Loucy (cell line): ENCODE measurements around the gene NQO2.
"Not testable (repeated sequence)": the region's sequence is repeated elsewhere in the genome, so short reads cannot be mapped to it uniquely, and the experiment has no call there.

ENCODE experiments used
- H2AFZ ChIP-seq: fragments of 200-600 bp; sonication (generic); 2 replicates; pipeline ENCODE4 v1.6.0; 2016; ENCODE audit warnings: antibody characterized with exemption, mild to moderate bottlenecking, low read length, moderate library complexity
- H3F3A ChIP-seq: fragments of 200-600 bp; 2 replicates; pipeline ENCODE4 v1.6.0; 2016; ENCODE audit warnings: antibody characterized with exemption, low read depth, mild to moderate bottlenecking
- H3K27me3 ChIP-seq: fragments of 200-600 bp; sonication (generic); 2 replicates; pipeline ENCODE4 v1.6.1; 2014; ENCODE audit warnings: low read length, mild to moderate bottlenecking; ENCODE audit not compliant: insufficient read depth, poor library complexity, severe bottlenecking
- H3K36me3 ChIP-seq: fragments of 200-600 bp; sonication (generic); 2 replicates; pipeline ENCODE4 v1.6.1; 2016; ENCODE audit warnings: low read length; ENCODE audit not compliant: insufficient read depth
- H3K4me1 ChIP-seq: fragments of 200-600 bp; sonication (generic); 2 replicates; pipeline ENCODE4 v1.5.1; 2014; ENCODE audit warnings: low read length, mild to moderate bottlenecking; ENCODE audit not compliant: insufficient read depth, poor library complexity, severe bottlenecking
- H3K4me2 ChIP-seq: fragments of 200-600 bp; sonication (generic); 2 replicates; pipeline ENCODE4 v1.6.0; 2014; ENCODE audit warnings: antibody characterized with exemption, low read length, low read depth, mild to moderate bottlenecking; ENCODE audit not compliant: poor library complexity, severe bottlenecking
- H3K4me3 ChIP-seq: fragments of 200-600 bp; sonication (generic); 2 replicates; pipeline ENCODE4 v1.5.1; 2014; ENCODE audit warnings: low read length, mild to moderate bottlenecking, mixed read lengths; ENCODE audit not compliant: poor library complexity, severe bottlenecking
- H3K79me2 ChIP-seq: fragments of 200-600 bp; sonication (generic); 2 replicates; pipeline ENCODE4 v1.6.1; 2014; ENCODE audit warnings: low read length; ENCODE audit not compliant: insufficient read depth
- H3K9ac ChIP-seq: fragments of 200-600 bp; sonication (generic); 2 replicates; pipeline ENCODE4 v1.6.0; 2014; ENCODE audit warnings: mild to moderate bottlenecking, low read depth, low read length, moderate library complexity; ENCODE audit not compliant: poor library complexity, severe bottlenecking
- H3K9me2 ChIP-seq: fragments of 200-600 bp; sonication (generic); replicated peaks from 2 replicates; pipeline ENCODE4 v1.6.1; 2016; ENCODE audit warnings: low read depth, low read length, mixed read lengths
- H3K9me3 ChIP-seq: fragments of 200-600 bp; sonication (generic); 2 replicates; pipeline ENCODE4 v1.6.1; 2014; ENCODE audit warnings: mild to moderate bottlenecking, antibody characterized with exemption, low read length, low read depth; ENCODE audit not compliant: insufficient read depth
- H4K20me1 ChIP-seq: fragments of 200-600 bp; sonication (generic); 2 replicates; pipeline ENCODE4 v1.6.0; 2014; ENCODE audit warnings: antibody characterized with exemption, low read length, mild to moderate bottlenecking; ENCODE audit not compliant: insufficient read depth, poor library complexity, severe bottlenecking
- EZH2phosphoT487 ChIP-seq: fragments of 200-600 bp; IDR thresholded peaks from 2 replicates; pipeline ENCODE4 v1.6.1; 2018; ENCODE audit warnings: antibody characterized with exemption, mild to moderate bottlenecking, moderate library complexity, borderline replicate concordance
- TF ChIP-seq, protein P1 (sequence below): fragments of 200-600 bp; sonication (generic); conservative IDR thresholded peaks from 2 replicates; pipeline ENCODE4 v1.5.1; 2014; ENCODE audit warnings: mild to moderate bottlenecking, antibody characterized with exemption, low read length

Gene NQO2

DNA sequence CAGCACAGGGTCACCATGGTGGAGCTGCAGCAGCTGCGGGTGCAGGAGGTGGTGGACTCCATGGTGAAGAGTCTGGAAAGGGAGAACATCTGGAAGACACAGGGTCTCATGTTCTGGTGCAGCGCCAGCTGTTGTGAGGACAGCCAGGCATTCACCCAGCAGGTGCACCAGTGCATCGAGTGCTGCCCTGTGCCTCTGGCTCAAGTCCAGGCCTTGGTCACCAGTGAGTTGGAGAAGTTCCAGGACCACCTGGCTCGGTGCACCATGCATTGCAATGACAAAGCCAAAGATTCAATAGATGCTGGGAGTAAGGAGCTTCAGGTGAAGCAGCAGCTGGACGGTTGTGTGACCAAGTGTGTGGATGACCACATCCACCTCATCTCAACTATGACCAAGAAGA, 45.7 kb downstream of the NQO2 start:
- H3K4me3 ChIP-seq = no peak overlapping the region
- H3K36me3 ChIP-seq = no peaks in the 10 kb centered on the region
- H3K79me2 ChIP-seq = no peaks in the 10 kb centered on the region
- no peak overlapping the region for H3K4me2 ChIP-seq
- no peaks in the 10 kb centered on the region for H3K27me3 ChIP-seq
- no peaks in the 10 kb centered on the region for H3K4me1 ChIP-seq
- H4K20me1 ChIP-seq = no peaks in the 10 kb centered on the region
- no peak overlapping the region for H3K9ac ChIP-seq
- H3K9me3 ChIP-seq = no peaks in the 10 kb centered on the region
- H2AFZ ChIP-seq = no peak overlapping the region
- no peaks in the 10 kb centered on the region for H3F3A ChIP-seq
- no peaks in the 10 kb centered on the region for H3K9me2 ChIP-seq
- no peak for TF ChIP-seq EZH2phosphoT487
- TF ChIP-seq, protein P1, sequence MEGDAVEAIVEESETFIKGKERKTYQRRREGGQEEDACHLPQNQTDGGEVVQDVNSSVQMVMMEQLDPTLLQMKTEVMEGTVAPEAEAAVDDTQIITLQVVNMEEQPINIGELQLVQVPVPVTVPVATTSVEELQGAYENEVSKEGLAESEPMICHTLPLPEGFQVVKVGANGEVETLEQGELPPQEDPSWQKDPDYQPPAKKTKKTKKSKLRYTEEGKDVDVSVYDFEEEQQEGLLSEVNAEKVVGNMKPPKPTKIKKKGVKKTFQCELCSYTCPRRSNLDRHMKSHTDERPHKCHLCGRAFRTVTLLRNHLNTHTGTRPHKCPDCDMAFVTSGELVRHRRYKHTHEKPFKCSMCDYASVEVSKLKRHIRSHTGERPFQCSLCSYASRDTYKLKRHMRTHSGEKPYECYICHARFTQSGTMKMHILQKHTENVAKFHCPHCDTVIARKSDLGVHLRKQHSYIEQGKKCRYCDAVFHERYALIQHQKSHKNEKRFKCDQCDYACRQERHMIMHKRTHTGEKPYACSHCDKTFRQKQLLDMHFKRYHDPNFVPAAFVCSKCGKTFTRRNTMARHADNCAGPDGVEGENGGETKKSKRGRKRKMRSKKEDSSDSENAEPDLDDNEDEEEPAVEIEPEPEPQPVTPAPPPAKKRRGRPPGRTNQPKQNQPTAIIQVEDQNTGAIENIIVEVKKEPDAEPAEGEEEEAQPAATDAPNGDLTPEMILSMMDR = no peak

DNA sequence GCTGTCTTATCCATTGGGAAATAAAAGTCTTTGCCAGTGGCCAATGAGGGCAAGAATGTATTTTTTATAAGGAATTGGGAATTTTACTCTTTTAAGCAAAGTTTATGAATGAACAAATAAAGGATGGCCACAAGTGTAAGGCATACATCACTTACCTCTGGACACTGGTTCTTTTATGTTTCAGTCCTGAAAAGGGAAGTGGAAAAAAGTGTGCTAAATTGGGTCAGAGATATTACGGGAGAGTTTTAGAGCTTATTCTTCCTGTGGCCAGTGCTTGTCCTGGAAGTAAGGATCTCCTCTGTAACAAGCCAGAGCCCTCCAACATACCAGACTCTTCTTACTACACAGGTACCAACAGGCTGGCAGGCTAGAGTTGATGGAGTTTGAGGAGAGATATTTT, 46.1 kb downstream of the NQO2 start:
- H3F3A ChIP-seq = no peaks in the 10 kb centered on the region
- H3K27me3 ChIP-seq = no peaks in the 10 kb centered on the region
- H3K4me3 ChIP-seq = no peak overlapping the region
- no peaks in the 10 kb centered on the region for H3K36me3 ChIP-seq
- no peaks in the 10 kb centered on the region for H4K20me1 ChIP-seq
- no peaks in the 10 kb centered on the region for H3K79me2 ChIP-seq
- no peak for TF ChIP-seq EZH2phosphoT487
- TF ChIP-seq, protein P1 = no peak
- no peaks in the 10 kb centered on the region for H3K9me2 ChIP-seq
- H3K4me1 ChIP-seq = no peaks in the 10 kb centered on the region
- H2AFZ ChIP-seq = no peak overlapping the region; the same call in 1 of the 2 replicates
- no peak overlapping the region for H3K4me2 ChIP-seq
- no peak overlapping the region for H3K9ac ChIP-seq
- no peaks in the 10 kb centered on the region for H3K9me3 ChIP-seq

DNA sequence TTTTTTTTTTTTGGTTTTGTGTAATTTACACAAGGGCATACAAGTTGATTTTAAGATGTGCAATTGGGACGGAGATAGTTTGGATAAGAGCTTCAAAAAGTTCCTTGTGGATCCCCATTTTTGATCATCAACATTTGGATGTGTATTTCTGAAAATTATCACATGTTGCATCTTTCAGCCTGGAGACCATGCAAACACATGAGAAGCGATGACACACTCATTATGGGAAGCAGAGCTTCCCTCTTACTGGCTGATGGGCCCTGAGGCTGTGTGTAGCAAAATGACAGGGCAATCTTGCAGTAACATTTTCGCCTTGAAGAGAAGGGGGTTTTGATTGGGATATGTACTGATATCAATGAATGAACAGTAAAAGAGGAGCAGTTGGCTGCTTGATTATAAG, 46.6 kb downstream of the NQO2 start:
- Histone ChIP-seq H3K4me2 (no peak overlapping the region), H3F3A (no peaks in the 10 kb centered on the region), H2AFZ (no peak overlapping the region; the same call in 1 of the 2 replicates), H3K4me3 (no peak overlapping the region), H3K4me1 (no peaks in the 10 kb centered on the region), H4K20me1 (no peaks in the 10 kb centered on the region), H3K9ac (no peak overlapping the region), H3K79me2 (no peaks in the 10 kb centered on the region), H3K9me3 (no peaks in the 10 kb centered on the region), H3K9me2 (no peaks in the 10 kb centered on the region), H3K36me3 (no peaks in the 10 kb centered on the region), H3K27me3 (no peaks in the 10 kb centered on the region)
- TF ChIP-seq EZH2phosphoT487 = no peak
- TF ChIP-seq, protein P1 = no peak

DNA sequence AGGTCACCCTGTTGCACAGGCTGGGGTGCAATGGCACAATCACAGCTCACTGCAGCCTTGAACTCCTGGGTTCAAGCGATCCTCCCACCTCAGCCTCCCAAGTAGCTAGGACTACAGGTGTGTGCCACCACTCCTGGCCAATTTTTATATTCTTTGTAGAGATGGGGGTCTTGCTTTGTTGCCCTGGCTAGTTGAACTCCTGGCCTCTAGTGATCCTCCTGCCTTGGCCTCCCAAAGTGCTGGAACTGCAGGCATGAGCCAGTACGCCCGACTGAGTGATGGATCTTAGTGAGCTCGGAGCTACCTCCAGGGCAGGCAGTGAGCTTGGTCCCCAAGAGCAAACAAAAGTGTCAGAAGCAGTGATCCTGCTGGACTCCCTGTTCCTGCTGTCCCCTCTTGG, 48.3 kb downstream of the NQO2 start:
- H2AFZ ChIP-seq, H3K36me3 ChIP-seq, H3F3A ChIP-seq, H3K27me3 ChIP-seq, H3K4me2 ChIP-seq, H3K4me1 ChIP-seq, H3K4me3 ChIP-seq, H3K79me2 ChIP-seq, H3K9me3 ChIP-seq, H3K9me2 ChIP-seq, H4K20me1 ChIP-seq, H3K9ac ChIP-seq: not testable (repeated sequence)
